ENCODE measurements around the gene KIF5A.

KIF5A gene

DNA sequence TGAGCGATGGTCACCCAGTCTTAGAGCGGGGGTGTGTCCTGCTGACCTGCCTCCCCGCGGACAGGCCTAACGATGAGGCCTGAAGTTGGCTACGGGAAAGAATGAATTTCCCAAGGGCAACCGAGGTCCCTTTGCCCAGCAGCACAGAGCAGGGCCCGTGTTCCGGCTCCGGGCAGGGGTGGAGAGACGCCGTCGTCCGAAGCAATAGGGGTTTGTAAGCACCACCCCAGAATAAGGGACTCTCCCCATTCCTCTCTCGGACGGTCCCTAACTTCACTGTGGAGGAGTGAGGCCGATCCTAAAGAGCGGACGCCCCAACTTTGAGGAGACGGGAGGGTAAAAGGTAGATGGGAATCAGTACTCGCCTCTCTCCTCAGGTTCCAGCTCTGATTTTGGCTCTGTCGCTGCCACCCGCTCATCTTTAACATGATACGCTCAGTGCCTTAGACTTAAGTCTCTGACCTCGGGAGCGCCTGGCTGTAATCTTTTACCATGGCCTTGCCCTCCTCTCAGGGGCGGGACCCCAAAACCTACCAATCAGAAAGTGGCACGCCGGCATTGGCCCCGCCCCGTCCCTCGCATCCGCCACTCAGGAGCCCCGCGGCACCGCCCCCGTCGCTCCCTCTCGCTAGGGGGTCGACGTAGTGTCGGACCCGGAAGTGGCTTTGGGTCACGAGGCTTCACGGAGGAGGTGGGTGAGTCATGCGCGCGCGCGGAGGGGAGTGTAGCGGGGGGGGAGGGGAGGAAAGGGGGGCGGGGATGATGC lies 29.6 kb upstream of the KIF5A start, which contains the start of gene DDIT3:
TSS of gene DDIT3 (minus strand) at position 462 of the 766 bp plus-strand sequence. CDS start 3,108 bp downstream, outside the sequence.
- DNase-seq (ENCODE audit: low read depth in 2 of 2): peak; percentile 99 to 100

DNA sequence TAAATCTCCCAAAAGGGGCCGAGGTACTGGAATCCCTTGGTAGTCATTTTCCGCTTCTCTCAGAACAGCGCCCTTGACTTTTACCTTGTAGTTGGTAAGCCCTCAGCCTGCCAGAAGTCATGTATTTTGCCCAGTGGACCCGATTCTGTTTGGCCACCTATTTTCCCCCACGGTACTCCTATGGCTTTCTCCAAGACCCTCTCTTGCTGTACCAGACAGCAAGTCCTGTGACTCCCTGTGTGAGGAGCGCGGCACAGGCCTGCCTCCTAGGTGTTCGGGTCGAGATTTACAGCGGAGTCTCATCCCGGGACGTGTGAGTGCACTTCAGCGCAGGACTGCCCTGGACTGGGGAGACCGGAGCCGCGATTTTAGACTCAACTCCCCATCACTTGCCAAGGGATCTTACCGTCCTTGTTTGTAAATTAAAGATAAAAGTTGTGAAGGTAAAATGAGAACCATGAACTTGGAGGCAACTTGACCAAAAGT lies 28.3 kb upstream of the KIF5A start:
- no peak for DNase-seq (ENCODE audit: low read depth in 2 of 2)

DNA sequence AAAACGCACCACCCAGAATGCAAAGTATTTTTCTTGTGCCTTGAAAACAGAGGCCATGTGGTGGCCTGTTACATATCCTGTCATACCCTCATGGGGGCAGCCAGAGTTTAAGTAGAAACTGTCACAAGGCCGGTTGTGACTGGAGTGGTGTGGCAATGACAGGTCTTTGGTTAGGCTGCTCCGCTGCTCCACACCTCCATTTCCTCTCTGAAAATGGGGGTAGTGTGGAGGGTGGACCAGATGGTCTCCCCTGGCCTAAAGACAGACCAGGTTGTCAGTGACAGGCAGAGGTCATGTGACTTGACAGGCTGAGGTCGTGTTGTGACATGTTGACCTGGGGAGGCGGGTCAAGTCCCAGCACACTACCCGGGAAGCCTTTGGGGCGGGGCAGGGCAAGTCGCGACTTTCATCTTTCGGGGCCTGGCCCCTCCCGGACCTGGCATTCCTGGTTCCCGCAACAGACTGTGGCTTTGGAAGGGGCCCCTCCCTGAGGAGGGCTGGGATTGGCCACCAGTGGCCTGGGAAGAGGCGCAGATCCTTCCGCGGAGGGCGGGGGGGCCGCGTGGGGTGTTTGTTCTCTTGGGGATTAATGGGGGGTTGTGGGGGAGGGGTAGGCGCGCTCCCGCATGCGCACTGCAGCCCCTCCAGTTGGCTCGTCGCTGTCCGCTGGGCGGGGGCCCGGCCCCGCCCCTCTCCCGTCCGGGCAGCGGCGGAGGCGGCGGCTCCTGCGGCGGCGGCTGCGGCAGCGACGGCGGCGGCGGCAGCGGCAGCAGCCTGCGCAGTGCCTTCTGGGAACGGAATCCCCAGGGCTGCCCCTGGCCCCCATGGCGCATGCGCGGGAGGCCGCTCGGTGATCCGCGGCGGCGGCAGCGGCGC lies 27.6 kb upstream of the KIF5A start, which contains the start of gene MBD6:
TSS of gene MBD6 (plus strand) at position 814 of the 876 bp plus-strand sequence. CDS start 1,480 bp downstream, outside the sequence.
- DNase-seq (ENCODE audit: low read depth in 2 of 2): peak; percentile 83 to 84

DNA sequence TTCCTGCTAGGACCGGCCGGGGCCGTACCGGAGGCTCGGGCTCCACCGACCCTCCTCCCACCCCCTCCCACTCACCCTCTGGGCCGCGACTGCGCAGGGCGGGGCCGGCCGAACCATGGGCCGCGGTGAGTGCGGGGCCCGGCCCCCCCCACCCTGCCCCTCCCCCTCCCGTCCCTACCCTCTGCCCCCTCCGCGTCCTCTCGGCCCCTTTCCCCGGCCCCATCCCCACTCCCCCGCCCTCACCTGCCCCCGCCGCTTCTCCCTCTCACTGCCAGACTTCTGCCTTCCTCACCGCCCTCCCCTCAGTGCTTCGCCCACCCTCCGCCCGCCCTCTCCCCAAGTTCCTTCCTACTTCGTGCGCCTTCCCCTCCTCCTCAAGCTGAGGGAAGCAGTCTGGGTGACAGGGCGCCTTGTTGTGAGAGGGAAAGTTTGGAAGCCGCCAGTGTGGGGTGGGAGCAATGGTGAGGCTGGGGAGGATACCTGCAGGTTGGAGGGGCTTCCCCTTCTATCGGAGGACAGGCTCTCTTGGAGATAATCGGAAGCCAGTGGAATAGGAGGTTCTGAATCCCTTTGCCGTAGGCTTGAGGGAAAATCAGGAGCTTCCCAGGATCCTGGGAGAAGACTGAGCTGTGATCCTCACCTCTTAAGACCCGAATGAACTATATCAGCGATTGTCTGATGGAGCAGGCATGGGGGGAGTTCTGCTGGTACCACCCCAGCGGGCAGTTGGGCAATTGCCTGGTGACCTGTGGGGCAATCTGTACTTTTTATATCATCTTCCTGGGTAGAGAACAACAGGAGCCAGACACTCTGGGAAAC lies 26.7 kb upstream of the KIF5A start:
- no peak for DNase-seq (ENCODE audit: low read depth in 2 of 2)

DNA sequence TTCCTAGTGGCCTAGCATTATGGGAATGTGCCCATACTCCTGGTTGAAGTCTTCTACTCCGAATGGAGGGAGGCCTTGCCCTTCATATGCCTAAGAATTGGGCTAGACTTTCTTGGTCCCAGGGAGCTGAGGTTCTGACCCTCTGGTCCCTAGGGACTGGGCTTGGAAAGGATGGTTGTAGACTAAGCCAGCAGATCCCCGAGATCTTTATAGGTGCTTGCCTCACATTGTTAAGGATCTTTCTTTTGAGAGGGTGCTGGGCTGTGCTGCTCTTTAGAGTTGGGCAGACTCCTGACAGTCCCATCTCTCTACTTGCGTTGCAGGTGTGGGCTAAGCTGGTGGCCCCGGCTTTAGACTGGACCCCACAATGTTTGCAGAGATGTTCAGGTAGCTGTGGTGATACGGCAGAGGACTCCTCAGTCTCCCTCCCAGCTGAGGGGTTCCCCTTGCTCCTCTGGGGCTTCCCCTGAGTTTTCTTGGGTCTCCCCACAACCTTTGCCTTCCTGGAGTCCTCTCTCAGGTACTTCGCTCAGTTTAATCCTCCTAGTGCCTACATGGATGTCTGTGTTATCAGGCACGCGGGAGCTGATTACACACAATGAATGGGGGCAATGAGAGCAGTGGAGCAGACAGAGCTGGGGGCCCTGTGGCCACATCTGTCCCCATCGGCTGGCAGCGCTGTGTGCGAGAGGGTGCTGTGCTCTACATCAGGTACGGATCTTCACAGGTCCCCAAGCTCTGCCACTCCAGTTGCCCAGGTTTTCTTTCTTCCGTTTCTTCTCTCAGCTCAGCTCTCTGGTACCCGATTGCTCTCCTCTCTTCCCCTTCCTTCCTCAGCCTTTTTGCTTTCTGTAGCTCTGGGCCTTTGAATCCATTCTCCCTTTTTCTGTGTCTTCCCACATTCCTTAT lies 25.9 kb upstream of the KIF5A start:
- DNase-seq (ENCODE audit: low read depth in 2 of 2): no peak

DNA sequence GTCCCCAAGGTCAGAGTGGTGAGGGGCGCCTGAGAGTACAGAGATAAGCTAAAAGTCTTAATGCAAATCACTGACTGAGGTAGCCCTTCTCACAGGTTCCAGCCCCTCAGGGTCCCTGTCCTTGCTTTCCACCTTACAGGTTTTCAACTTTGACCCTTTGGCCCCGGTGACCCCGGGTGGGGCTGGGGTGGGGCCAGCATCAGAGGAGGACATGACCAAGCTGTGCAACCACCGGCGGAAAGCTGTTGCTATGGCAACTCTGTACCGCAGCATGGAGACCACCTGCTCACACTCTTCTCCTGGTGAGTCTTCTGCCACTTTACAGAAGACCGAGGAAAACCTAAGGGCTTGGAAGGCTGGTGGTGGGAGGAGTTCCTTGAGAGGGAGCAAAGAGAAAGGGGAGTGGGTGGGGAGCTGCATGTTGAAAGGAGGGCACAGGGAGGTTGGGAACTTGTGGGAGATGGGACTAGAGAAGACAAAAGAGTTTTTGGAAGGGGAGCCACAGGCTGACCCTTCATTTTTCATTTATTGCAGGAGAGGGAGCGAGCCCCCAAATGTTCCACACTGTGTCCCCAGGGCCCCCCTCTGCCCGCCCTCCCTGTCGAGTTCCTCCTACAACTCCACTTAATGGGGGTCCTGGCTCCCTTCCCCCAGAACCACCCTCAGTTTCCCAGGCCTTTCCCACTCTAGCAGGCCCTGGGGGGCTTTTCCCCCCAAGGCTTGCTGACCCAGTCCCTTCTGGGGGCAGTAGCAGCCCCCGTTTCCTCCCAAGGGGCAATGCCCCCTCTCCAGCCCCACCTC lies 24.8 kb upstream of the KIF5A start:
- DNase-seq (ENCODE audit: low read depth in 2 of 2): no peak

DNA sequence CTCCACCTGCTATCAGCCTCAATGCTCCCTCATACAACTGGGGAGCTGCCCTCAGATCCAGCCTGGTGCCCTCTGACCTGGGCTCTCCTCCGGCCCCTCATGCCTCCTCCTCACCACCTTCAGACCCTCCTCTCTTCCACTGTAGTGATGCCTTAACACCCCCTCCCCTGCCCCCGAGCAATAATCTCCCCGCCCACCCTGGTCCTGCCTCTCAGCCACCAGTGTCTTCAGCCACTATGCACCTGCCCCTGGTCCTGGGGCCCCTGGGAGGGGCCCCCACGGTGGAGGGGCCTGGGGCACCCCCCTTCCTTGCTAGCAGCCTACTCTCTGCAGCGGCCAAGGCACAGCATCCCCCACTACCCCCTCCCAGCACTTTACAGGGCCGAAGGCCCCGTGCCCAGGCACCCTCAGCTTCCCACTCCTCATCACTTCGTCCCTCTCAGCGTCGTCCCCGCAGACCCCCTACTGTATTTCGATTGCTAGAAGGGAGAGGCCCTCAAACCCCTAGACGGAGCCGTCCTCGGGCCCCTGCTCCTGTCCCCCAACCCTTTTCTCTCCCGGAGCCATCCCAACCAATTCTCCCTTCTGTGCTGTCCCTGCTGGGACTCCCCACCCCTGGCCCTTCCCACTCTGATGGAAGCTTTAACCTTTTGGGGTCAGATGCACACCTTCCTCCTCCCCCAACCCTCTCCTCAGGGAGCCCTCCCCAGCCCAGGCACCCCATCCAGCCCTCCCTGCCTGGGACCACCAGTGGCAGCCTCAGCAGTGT lies 24.0 kb upstream of the KIF5A start:
- DNase-seq (ENCODE audit: low read depth in 2 of 2): no peak

DNA sequence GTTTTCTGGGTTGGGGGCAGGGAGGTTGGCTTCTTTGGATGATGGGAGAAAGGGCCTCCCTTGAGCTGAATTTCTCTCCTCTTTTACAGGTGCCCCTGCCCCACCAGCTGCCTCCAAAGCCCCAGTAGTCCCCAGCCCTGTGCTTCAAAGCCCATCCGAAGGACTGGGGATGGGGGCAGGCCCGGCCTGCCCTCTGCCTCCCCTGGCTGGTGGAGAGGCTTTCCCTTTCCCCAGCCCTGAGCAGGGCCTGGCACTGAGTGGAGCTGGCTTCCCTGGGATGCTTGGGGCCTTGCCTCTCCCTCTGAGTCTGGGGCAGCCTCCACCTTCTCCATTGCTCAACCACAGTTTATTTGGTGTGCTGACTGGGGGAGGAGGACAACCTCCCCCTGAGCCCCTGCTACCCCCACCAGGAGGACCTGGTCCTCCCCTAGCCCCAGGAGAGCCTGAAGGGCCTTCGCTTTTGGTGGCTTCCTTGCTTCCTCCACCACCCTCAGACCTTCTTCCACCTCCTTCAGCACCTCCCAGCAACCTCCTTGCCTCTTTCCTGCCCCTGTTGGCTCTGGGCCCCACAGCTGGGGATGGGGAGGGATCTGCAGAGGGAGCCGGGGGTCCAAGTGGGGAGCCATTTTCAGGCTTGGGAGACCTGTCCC lies 23.2 kb upstream of the KIF5A start:
- DNase-seq (ENCODE audit: low read depth in 2 of 2): no peak

DNA sequence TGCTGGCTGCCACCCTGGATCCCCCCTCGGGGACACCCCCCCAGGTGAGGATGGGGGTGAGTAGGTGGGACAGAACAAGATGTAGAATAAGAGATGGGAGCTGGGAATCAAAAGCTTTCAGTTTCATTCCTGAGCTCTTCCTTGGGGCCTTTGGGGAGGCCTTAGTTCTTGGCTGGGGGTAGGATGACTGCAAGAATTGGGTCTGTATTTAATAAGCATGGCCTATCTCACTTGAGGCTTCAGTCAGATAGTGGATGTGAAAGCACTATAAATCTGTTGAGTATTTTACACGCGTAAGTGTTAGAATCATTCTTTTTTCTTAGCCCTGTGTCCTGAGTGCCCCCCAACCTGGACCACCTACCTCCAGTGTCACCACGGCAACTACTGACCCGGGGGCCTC lies 22.7 kb upstream of the KIF5A start:
- no peak for DNase-seq (ENCODE audit: low read depth in 2 of 2)

DNA sequence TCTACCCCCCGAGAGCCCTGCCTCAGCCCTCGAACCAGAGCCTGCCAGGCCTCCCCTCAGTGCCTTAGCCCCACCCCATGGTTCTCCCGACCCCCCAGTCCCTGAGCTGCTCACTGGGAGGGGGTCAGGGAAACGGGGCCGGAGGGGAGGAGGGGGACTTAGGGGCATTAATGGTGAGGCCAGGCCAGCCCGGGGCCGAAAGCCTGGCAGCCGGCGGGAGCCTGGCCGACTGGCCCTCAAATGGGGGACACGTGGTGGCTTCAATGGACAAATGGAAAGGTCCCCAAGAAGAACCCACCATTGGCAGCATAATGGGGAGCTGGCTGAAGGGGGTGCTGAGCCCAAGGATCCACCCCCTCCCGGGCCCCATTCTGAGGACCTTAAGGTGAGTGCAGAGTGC lies 21.7 kb upstream of the KIF5A start:
- no peak for DNase-seq (ENCODE audit: low read depth in 2 of 2)

DNA sequence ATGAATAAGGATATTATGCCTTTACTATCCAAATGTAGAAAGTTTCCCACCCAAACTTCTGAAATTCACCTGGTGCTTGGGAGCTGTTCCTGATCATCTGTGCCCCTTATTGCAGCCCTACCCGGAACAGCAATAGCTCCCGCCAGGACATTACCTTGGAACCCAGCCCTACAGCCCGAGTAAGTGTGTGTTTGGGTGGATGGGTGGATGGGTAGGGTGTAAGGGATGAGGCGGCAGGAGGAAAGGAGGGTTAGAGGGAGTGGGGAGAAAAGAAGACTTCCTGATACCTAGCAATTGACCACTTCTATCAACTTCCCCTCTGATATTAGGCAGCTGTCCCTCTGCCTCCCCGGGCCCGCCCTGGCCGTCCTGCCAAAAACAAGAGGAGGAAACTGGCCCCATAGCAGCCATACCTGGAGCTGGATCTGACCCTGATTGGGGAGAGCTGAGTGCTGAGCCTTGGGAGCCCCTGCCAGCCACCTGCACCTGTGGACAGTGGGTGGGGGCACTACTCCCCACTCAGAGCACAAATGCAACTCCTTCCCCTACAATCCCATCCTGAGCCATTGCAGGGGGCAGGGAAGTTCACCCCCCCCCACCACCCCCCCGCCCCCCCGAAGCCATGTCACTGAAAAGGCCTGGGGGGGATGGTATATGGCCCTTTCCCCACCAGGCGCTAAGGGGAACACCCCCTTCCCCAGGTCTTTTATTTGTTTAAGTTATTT lies 20.9 kb upstream of the KIF5A start:
- no peak for DNase-seq (ENCODE audit: low read depth in 2 of 2)

DNA sequence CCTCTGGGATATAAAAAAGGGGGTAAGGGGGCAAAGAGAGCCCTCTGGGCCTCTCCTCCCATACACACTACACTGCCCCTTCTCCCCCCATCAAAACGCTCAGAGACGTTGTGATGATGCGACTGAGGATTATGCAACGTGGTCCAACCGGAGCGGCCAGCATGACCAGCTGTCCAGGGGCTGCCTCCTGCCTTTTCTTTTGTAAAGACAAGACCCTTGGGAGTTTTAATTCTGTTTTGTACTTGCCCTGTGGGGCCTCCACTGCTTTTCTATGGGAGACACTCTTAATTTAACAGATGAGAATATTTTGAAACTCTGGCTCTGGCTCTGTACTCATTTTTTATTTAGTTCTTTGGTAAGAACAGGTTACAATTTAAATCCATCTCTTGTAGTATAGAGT lies 20.0 kb upstream of the KIF5A start:
- no peak for DNase-seq (ENCODE audit: low read depth in 2 of 2)

DNA sequence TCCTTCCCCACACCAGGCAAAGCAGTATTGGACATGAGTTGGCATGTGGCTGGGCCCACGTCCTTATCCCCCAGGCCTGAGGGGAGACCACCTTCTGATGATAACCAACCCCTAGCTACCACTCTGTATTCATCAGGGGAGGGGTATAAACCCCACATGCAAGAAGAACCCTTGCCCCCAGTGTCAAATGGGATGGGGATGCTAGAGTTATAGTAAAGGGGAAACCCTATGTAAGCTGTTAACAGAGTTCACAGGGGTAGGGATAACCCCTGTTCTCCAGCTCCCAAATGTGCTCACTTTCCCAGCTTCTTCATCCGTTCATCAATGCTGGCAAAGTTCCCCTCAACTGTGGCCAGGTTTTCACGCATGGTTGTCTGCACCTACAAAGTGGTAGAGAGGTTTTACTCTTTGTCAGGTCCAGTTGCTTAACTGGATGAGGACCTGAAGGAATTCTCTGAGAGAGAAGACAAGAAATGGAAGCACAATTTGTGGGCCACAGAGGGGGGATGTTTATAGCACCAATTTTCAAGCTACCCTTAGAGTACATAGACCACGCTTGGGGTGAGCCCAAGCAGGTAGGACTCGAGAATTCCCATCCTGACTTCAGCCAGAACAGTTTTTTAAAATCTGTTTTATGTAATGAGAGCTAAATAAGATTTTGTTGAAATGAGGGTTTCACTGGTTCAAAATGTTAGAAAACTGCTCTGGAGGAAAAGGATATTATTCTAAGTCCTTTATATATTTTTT lies 19.3 kb upstream of the KIF5A start:
- DNase-seq (ENCODE audit: low read depth in 2 of 2): no peak

DNA sequence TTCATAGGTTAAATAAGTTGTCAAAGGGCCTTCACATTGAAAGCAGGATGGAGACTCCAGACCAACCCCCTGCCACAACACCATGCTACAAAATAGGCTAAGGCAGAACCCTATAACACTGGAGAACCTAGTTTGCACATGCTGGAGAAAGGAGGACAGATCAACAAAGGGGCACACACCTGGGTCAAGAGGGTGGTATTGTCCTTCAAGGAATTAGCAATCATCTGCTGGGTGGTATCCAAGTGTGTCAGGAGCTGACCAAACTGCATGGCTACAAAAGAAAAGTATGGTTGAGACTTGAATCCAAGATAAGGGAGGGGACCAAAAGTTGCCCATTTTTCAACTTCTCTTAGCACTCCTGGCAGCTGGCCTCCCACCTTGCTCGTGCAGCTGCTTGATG lies 18.0 kb upstream of the KIF5A start:
- no peak for DNase-seq (ENCODE audit: low read depth in 2 of 2)

DNA sequence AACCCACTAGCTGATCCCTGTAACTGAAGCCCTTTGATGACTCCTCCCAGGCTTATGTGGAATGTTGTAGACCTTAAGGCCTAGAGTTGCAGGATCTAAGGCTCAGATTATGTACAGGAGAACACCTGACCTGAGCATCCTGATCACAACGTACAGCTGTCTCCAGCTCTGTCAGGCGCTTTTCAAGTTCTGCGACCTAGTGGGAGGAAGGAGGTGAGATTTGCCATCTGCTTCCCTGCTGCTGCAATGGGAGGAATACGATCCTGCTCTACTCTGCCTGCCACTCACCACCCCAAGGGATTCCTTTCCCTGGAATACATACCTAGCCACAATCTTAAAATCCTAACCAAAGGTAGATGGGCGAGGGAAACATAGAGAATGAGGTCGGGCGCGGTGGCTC lies 16.7 kb upstream of the KIF5A start:
- DNase-seq (ENCODE audit: low read depth in 2 of 2): no peak

DNA sequence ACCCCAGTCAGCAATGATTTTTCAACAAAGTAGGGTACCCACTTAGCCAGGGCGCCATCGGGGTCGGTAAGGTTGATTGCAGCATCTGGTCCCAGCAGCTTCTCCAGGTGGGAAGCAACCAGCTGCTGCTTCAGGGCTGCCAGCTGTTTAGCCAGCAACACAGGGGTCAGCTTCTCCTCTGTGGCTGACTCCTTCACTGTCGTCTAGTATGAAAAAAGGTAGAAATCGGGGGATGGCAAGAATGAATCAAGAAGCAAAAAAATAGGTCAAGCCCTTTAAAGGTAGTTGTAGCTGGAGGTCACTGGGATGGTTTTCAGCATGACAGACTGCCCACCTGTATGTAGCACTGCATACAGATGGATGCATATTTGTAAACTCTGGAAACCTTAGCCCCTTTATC lies 15.6 kb upstream of the KIF5A start:
- no peak for DNase-seq (ENCODE audit: low read depth in 2 of 2)

DNA sequence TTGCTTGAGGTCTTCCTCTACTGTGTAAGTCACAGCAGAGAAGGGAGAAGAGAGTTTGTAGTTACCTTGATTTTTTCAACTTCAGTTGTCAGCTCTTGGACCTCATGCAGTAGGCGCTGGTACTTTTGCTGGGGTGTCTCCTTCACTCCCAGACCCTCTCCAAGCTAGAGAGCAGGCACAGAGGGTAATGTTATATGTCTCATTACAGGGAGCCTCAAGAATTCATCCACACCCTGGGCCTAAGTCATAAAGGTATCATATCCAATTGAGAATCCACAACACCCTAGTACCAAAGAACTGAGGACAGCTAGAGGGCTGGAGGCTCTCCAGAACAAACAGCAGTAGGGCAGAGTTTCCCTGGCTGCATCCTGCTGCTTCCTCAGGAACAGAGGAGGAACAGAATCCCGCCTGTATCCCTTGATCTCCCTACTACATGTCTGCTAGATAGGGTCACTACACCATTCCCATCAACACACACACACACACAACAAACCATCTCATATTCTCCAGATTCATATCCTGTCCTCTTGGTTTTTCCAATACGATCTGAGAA lies 14.8 kb upstream of the KIF5A start:
- no peak for DNase-seq (ENCODE audit: low read depth in 2 of 2)

Data from stimulated activated CD8-positive, alpha-beta memory T cell treated with anti-CD3 and anti-CD28 coated beads, Interleukin-2, amount 100 ng/mL, for 48 hours (primary cell).